Fibroblast of lung (primary cell): Measurements from ENCODE around the gene MB. TPM values are rescaled to one million over a fixed set of nuclear protein-coding genes. Genes with fewer than 3 reads are reported as not detected.

Source experiments
- DNase-seq, 2 donors: peaks; one replicate each; pipeline versions ENCODE4 v3.0.0 to v3.0.0-alpha.2; 2010; ENCODE audit warnings: low read depth in 2 of 2
- H2AFZ ChIP-seq: 2 replicates; pipeline ENCODE4 v1.5.1; 2012; ENCODE audit warnings: low read length, control low read depth, inconsistent platforms
- H3K27ac ChIP-seq: 2 replicates; pipeline ENCODE4 v1.5.1; 2011; ENCODE audit warnings: low read length, control low read depth; ENCODE audit not compliant: insufficient read depth
- H3K27me3 ChIP-seq: 2 replicates; pipeline ENCODE4 v1.5.1; 2011; ENCODE audit warnings: mild to moderate bottlenecking, low read length; ENCODE audit not compliant: control insufficient read depth, insufficient read depth
- H3K36me3 ChIP-seq: 2 replicates; pipeline ENCODE4 v1.5.1; 2011; ENCODE audit warnings: low read length; ENCODE audit not compliant: control insufficient read depth, insufficient read depth
- H3K4me1 ChIP-seq: 2 replicates; pipeline ENCODE4 v1.5.1; 2011; ENCODE audit warnings: low read length; ENCODE audit not compliant: control insufficient read depth, insufficient read depth; ENCODE audit errors: extremely low read depth
- H3K4me2 ChIP-seq: 2 replicates; pipeline ENCODE4 v1.5.1; 2011; ENCODE audit warnings: low read length, control low read depth; ENCODE audit not compliant: insufficient read depth; ENCODE audit errors: extremely low read depth
- H3K4me3 ChIP-seq, 4 experiments: fragments of 200-600 bp in 1 of 4; sonication (generic) in 1 of 4; replicated peaks in 1 of 4; 2 replicates each; pipeline ENCODE4 v1.5.1; 2011 to 2016; ENCODE audit warnings: low read length in 4 of 4, low read depth in 3 of 4, mild to moderate bottlenecking in 3 of 4, control low read depth in 2 of 4, inconsistent platforms in 1 of 4, mixed read lengths in 1 of 4; ENCODE audit not compliant: insufficient read depth in 1 of 4; ENCODE audit errors: control extremely low read depth in 1 of 4
- H3K79me2 ChIP-seq: 2 replicates; pipeline ENCODE4 v1.5.1; 2012; ENCODE audit warnings: mild to moderate bottlenecking, low read length, inconsistent platforms; ENCODE audit not compliant: control insufficient read depth, insufficient read depth
- H3K9ac ChIP-seq: 2 replicates; pipeline ENCODE4 v1.5.1; 2011; ENCODE audit warnings: mild to moderate bottlenecking, low read length, control low read depth; ENCODE audit not compliant: insufficient read depth
- H3K9me3 ChIP-seq: 2 replicates; pipeline ENCODE4 v1.5.1; 2012; ENCODE audit warnings: low read depth, low read length; ENCODE audit not compliant: control insufficient read depth, insufficient read depth
- H4K20me1 ChIP-seq: 2 replicates; pipeline ENCODE4 v1.5.1; 2011; ENCODE audit warnings: low read length; ENCODE audit not compliant: control insufficient read depth, insufficient read depth; ENCODE audit errors: extremely low read depth
- EZH2 ChIP-seq: IDR thresholded peaks from 2 replicates; pipeline ENCODE4 v1.5.1; 2012; ENCODE audit warnings: low read length, control low read depth, mild to moderate bottlenecking; ENCODE audit errors: missing control alignments
- polyA plus RNA-seq, 2 donors: library from polyadenylated mRNA; depleted of rRNA in 1 of 2; stranded (reverse) in 1 of 2; unstranded in 1 of 2; fragments of >200 nt; gene quantifications; 2 replicates each; pipeline ENCODE4 v1.2.1, GENCODE V29; 2011 to 2012; ENCODE audit warnings: missing spikeins in 1 of 2
- total RNA-seq: library from RNA; depleted of rRNA; stranded (reverse); fragments of >200 nt; gene quantifications from 2 replicates; pipeline ENCODE4 v1.2.1, GENCODE V29; 2014
- TF ChIP-seq, protein P1 (sequence below), 2 donors: IDR thresholded peaks in 1 of 2; conservative IDR thresholded peaks in 1 of 2; 1 replicate in 1 of 2; 2 replicates in 1 of 2; pipeline ENCODE4 v1.5.1; 2011 to 2012; ENCODE audit warnings: low read length in 2 of 2, control low read depth in 1 of 2, inconsistent platforms in 1 of 2, low read depth in 1 of 2, mild to moderate bottlenecking in 1 of 2

MB gene
- total and polyA plus RNA-seq, 2 donors (not counting 1 experiment from before 2014, with no cell fraction given) = not detected

DNA sequence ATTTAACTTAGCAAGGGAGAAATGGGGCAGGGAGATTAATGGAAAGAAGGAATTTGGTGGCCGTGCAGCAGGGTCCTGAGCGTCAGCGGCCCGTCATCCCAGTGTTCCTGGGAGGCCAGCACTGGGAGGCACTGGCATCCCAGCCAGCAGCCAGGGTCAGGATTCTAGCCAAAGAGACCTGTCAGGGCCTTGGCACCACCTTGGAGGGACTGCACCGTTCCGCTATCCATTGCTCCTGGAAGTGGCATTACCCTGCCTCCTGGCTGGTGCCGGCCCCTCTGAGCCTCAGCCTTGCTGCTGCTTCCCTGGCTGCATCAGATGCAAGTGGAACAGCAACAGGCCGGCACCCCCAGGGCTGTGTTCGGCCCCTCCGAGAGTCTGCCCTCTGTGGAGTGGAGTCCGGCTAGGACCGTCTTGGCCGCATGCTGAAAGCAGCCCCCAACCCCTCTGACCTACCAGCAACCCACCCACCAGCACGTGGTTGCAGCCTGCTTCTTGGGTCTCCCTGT, 46.4 kb downstream of the MB start:
- Histone ChIP-seq H3K36me3 (no peaks in the 10 kb centered on the region), H3K79me2 (no peaks in the 10 kb centered on the region), H3K9me3 (no peaks in the 10 kb centered on the region), H3K27ac (no peak overlapping the region), H4K20me1 (no peaks in the 10 kb centered on the region), H3K27me3 (peaks cover 8% of the 10 kb centered on the region), H3K4me3 (no peak overlapping the region), H3K4me1 (peaks cover 4% of the 10 kb centered on the region), H3K4me2 (no peak overlapping the region), H2AFZ (no peak overlapping the region), H3K9ac (no peak overlapping the region)
- no peak for TF ChIP-seq EZH2
- TF ChIP-seq, protein P1, sequence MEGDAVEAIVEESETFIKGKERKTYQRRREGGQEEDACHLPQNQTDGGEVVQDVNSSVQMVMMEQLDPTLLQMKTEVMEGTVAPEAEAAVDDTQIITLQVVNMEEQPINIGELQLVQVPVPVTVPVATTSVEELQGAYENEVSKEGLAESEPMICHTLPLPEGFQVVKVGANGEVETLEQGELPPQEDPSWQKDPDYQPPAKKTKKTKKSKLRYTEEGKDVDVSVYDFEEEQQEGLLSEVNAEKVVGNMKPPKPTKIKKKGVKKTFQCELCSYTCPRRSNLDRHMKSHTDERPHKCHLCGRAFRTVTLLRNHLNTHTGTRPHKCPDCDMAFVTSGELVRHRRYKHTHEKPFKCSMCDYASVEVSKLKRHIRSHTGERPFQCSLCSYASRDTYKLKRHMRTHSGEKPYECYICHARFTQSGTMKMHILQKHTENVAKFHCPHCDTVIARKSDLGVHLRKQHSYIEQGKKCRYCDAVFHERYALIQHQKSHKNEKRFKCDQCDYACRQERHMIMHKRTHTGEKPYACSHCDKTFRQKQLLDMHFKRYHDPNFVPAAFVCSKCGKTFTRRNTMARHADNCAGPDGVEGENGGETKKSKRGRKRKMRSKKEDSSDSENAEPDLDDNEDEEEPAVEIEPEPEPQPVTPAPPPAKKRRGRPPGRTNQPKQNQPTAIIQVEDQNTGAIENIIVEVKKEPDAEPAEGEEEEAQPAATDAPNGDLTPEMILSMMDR (conservative IDR thresholded peaks at IDR 0.05 in 1 of 2, IDR thresholded peaks at IDR 0.05 in 1 of 2; ENCODE audit: low read depth in 1 of 2, low read length in 2 of 2) = no peak
- DNase-seq = no peak

DNA sequence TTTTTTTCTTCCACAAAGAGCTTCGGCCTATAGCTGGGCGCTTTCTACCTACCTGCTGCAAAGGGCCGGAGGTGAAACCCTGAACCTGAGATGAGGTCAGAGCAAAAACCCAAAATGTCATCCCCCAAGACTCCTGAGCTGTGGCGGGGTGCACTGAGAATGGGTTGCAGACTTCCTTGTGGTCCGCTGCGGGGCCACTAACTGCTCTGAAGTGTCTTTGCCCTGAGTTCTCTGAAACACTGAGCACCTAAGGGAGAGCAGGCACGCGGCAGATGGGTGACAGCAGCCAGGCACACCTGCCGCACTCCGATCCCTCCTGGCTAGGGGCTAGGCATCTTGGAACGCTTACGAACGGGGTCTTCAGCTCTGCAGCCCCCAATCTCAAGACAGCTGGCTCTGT, 47.2 kb downstream of the MB start:
- TF ChIP-seq, protein P1 (conservative IDR thresholded peaks at IDR 0.05 in 1 of 2, IDR thresholded peaks at IDR 0.05 in 1 of 2; ENCODE audit: low read depth in 1 of 2, low read length in 2 of 2) = no peak
- TF ChIP-seq EZH2 = no peak
- Histone ChIP-seq H3K79me2 (no peaks in the 10 kb centered on the region), H3K4me3 (no peak overlapping the region), H3K27ac (no peak overlapping the region), H2AFZ (no peak overlapping the region), H3K4me1 (peaks cover 4% of the 10 kb centered on the region), H3K27me3 (peaks cover 9% of the 10 kb centered on the region), H3K9ac (no peak overlapping the region), H3K4me2 (no peak overlapping the region), H4K20me1 (no peaks in the 10 kb centered on the region), H3K9me3 (no peaks in the 10 kb centered on the region), H3K36me3 (no peaks in the 10 kb centered on the region)
- no peak for DNase-seq

- Histone ChIP-seq H3K4me1 (peaks cover 4% of the 10 kb centered on the region), H3K9me3 (no peaks in the 10 kb centered on the region), H4K20me1 (no peaks in the 10 kb centered on the region), H2AFZ (no peak overlapping the region), H3K4me2 (peak overlapping the region; percentile 9), H3K27ac (no peak overlapping the region), H3K36me3 (no peaks in the 10 kb centered on the region), H3K79me2 (no peaks in the 10 kb centered on the region), H3K27me3 (peaks cover 6% of the 10 kb centered on the region), H3K9ac (no peak overlapping the region), H3K4me3 (no peak overlapping the region)
- TF ChIP-seq, protein P1 (conservative IDR thresholded peaks at IDR 0.05 in 1 of 2, IDR thresholded peaks at IDR 0.05 in 1 of 2; ENCODE audit: low read depth in 1 of 2, low read length in 2 of 2) = no peak
- no peak for TF ChIP-seq EZH2
- DNase-seq = peak; percentile 30 to 82
Measured at GRCh38 chr22:35568751-35569739, 48.1 kb downstream of the MB start.
